ENCODE results near the gene SLC6A18. TPM values are rescaled to one million over a fixed set of nuclear protein-coding genes. Genes with fewer than 3 reads are reported as not detected.

Gene SLC6A18
- total and polyA plus RNA-seq, 10 of the 15 experiments (the other 5 are each of a cell fraction or from before 2014, with no cell fraction given), result not detected

- no peak for TF ChIP-seq CUX1 (IDR thresholded peaks at IDR 0.05; ENCODE audit: insufficient replicate concordance, low read depth, low read length)
- no peak for TF ChIP-seq RB1 (IDR thresholded peaks at IDR 0.05; ENCODE audit: borderline replicate concordance)
- TF ChIP-seq EGR1 (IDR thresholded peaks at IDR 0.05; ENCODE audit: borderline replicate concordance in 1 of 2, low read depth in 2 of 2, low read length in 2 of 2), result no peak
- TF ChIP-seq RBBP5 (conservative IDR thresholded peaks at IDR 0.05), result no peak
- TF ChIP-seq RAD21 (IDR thresholded peaks at IDR 0.05; ENCODE audit: insufficient read depth, low read depth, low read length), result no peak
These were observed 22.6 kb downstream of the SLC6A18 start (continued) for GRCh38 chr5:1247811-1248210.

- Histone ChIP-seq H2AFZ (ENCODE audit: control insufficient read depth, low read depth, low read length) (no peak overlapping the region), H3K9me3 (replicated peaks; ENCODE audit: control insufficient read depth, insufficient read depth, low read length) (no peaks in the 10 kb centered on the region), H4K20me1 (ENCODE audit: control insufficient read depth, insufficient read depth) (no peaks in the 10 kb centered on the region), H3K79me2 (ENCODE audit: control insufficient read depth, insufficient read depth, low read length) (no peaks in the 10 kb centered on the region), H3K4me3 (no peak overlapping the region), H3K27me3 (replicated peaks in 1 of 2; ENCODE audit: control insufficient read depth in 2 of 2, insufficient read depth in 2 of 2, low read length in 1 of 2) (no peaks in the 10 kb centered on the region; a peak in 1 of 4 replicates), H3K4me1 (ENCODE audit: control insufficient read depth, insufficient read depth, low read length) (no peaks in the 10 kb centered on the region), H3K9ac (ENCODE audit: control insufficient read depth, insufficient read depth, low read length) (no peak overlapping the region), H3K4me2 (ENCODE audit: control insufficient read depth, insufficient read depth) (no peak overlapping the region), H3K27ac (ENCODE audit: control insufficient read depth, insufficient read depth) (no peak overlapping the region), H3K36me3 (ENCODE audit: control insufficient read depth in 2 of 2, insufficient read depth in 2 of 2, low read length in 1 of 2) (no peaks in the 10 kb centered on the region)
- DNase-seq (ENCODE audit: low read depth, low spot score), result no peak
- ATAC-seq, result no peak
- CTCF ChIA-PET, result no interaction called here
- intact Hi-C loops (cut with micrococcal nuclease; ENCODE audit: unreplicated experiment), result no loop called here
- no peak for FAIRE-seq
- in situ Hi-C loops (cut with MboI), result no loop called here
- POLR2A ChIA-PET, result no interaction called here
- BruUV-seq (replicated peaks), result no TSS peak
- no peak for TF ChIP-seq SREBF1 (IDR thresholded peaks at IDR 0.05; ENCODE audit: low read length)
- SMC1A ChIA-PET (ENCODE audit: uncharacterized antibody, unreplicated experiment), result no interaction called here
- WGBS (ENCODE audit: insufficient coverage, insufficient replicate concordance, low lambda C conversion rate, missing lambda C conversion rate), result 37% methylated on average over 29 of the region's 29 CpGs
- RAD21 ChIA-PET (ENCODE audit: unreplicated experiment), result interaction anchor here (0.6 kb wide), 1 partner anchor 64 kb away, joined by 3 read pairs; no protein-coding TSS in a partner anchor
These were observed 24.4 kb downstream of the SLC6A18 start for GRCh38 chr5:1249366-1250280.
